GM21381 (cell line): Measurements from ENCODE around the gene MYO16.

Source experiments
- ATAC-seq: cut with Tn5 transposase; IDR thresholded peaks from one replicate; pipeline ENCODE4 v1.9.1; 2021; ENCODE audit warnings: mild to moderate bottlenecking, moderate library complexity; ENCODE audit not compliant: unreplicated experiment

The MYO16 gene

DNA sequence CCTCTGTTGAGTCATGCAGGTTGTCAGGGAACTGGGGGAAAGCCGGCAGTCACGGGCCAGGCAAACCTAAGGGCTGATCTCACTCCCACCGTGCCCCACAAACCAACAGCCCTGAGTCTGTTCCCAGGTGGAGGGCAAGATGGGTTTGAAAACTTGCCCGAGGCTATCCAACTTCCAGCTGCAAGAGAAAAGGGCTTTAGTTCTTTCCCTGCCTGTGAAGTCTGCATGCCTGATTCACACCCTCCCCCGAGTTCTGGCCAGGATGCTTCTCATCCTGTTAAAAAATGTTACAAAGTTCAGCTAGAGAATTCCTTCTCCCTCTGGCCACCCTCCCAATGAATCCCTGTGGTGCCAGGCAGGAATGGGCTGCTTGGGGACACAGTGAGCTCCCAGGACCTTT lies 33.1 kb downstream of the MYO16 start:
- ATAC-seq: no peak

DNA sequence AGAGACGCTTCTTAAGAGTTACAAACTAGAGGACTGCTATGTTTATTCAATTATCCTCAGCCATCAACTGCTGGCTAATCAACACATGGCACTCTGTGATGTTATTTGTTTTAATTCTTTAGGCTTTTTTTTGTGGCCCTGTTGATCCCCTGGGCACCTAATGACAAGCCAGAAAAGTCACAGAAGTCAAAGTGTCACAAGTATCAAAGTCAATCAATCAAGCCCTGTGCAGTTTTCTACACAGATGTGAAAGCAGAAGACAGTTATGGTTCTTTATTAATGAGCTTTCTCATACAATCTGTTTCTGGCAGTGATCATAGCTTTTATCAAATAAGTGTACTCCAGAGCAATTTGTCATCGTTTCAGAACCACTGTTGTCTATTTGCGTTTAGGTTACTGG lies 34.3 kb downstream of the MYO16 start:
- ATAC-seq: no peak

DNA sequence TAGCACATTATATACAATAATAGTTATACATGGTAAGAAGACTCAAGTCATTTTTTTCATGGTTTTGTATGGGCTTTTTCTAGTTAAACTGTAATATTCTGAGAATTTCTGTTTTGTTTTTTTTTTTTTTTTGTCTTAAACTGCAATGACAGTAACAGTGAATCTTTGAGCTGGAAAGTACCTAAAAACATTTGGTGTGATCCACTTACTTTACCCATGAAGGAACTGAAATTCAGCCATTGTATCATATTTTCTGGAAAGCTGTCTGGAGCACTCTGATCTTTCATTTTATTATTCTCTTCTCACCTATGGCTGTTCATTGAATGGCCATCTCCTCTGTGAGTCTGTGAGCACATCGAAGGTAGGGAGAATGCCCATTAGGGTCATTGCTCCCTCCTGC lies 37.8 kb downstream of the MYO16 start:
- ATAC-seq: no peak

DNA sequence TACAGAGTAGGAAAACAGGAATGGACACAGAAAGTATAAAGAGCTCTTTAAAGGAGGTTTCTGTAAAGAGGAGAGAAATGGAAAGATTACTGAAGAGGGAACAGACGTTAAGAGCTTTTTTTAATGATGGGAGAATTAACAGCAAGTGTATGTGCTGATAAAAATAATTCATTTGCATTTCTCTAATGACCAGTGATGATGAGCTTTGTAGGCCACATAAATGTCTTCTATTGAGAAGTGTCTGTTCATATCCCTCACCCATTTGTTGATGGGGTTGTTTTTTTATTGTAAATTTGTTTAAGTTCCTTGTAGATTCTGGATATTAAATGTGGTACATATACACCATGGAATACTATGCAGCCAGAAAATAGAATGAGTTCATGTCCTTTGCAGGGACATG lies 40.0 kb downstream of the MYO16 start:
- no peak for ATAC-seq

DNA sequence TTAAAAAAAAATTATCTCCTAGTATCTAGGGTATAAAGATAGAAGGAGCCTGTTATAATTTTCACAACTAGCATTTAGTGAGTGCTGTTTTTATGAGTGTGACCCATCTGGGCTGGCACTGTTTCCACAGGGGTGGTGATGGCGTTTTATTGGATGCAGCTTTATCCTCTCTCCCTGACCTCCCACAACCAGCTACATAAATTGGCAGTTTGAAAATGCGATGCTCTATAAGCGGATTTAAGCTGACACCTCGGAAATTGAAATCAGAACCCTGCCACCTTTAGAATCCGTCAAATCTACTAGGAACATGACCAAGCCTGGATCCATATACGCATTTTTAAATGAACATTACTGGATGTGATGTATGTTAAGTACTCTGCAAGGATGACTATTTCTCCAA lies 44.9 kb downstream of the MYO16 start:
- no peak for ATAC-seq

DNA sequence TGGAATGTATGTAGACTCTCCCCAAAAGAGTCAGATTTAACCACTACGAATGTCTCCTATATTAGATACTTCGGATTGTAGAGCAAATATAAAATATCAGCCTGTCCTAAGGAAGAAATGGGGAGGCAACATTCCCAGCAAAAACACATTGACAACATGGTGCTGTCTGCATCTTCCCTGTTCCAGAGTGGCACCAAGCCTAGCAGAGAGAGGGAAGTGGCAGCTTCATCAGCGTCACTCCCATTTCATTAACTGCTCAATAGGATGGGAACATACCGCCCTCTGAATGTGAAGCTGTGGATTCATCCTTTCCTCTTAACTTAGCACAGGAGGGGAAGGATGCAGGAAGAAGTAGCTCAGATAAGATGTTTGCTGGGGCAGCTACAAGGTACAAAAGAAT lies 45.4 kb downstream of the MYO16 start:
- ATAC-seq: no peak

DNA sequence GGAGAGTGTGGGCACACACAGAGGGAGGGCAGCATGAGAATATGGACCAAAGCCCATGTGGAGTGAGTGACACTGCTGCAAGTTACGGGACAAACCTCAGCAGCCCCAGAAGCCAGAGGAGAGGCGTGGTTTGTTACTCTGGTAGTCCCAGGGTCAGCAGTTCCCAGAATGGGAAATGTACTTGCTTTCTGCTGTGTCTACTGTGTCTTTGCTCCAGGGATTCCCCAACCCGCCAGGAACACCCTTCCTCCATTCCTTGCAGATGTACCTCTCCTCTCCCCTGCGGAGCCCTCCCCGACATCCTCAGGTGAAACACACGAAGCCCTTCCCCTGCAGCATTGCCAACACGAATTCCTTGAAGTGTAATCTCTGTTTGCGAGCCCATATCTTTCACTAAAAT lies 47.2 kb downstream of the MYO16 start:
- no peak for ATAC-seq

DNA sequence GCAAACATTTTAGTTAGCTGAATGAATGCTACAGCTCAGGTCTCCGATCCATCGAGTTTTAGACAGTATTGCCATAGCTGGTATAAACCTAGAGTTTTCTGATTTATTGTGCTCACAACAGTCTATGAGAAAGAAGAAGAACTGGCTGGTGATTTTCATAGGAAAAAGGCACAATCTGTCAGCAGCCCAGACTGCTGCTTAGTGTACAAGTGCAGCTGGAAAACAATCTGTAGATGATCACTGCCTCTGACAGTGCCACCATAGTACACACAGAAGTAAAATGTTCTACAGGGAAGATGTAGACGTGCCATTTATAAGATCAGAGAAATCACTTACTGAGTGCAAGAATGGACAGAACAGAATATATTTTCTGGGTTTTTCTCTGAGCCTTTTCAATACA lies 48.4 kb downstream of the MYO16 start:
- no peak for ATAC-seq

DNA sequence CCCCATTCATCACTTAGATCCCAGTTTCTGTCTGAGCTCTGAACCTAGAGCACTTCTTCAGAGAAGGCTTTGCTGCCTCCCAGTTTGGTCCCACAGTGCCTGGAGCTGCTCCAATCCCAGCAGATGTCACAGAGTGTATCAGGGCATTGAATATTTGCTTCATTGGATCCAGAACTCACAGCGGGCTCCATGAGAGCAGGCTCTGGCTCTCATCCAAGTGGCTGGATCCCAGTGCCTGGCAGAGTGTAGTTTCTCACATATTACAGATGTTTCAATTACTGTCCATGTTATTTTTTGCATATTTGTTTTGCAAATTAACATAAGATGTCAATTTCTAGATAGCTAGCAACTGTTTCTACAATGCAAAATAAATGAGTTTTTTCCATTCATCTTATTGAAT lies 50.6 kb downstream of the MYO16 start:
- ATAC-seq: no peak

DNA sequence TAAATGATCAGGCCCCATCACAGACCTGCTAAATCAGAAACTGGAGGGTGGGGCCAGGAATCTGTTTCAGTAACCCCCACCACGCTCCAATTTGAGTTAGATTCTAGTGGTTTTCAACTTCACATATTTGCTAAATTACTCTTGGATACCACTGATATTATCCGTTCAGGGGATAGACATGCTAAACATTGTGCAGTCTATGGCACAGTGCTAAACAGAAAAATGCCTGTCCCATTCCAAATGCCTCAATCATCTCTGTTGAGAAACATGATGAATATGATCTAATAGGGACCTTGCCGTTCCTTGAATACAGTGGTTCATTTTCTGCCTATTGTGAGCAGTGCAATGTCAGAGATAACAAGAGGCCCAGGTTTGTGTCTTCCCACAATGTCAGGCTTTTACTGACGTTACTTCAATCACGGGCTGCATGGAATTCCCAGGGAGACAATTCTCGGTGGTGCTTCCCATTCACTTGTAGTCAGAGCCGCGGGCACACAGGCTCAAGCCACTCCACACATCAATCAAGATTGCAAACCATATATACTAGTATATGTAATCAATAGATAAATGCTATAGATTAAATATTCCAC lies 52.7 kb downstream of the MYO16 start:
- no peak for ATAC-seq

DNA sequence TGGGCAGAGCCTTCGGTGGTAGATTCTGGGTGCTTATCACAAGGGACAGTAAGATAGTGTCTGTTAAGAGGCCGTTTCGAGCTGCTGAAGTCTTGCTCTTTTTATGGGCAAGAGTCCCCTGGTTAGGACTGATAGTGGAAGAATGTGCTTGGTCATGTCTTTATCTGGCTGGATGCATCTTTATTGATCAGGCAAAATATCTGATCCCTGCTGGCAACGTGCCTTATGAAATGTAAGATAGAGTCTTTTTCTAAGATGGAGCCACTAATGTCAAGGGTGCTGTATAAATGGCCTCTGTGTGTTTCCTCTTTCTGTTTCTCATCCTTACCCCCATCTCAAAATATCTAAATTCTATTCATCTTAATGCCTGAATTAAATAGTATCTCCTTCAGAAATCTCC lies 53.3 kb downstream of the MYO16 start:
- no peak for ATAC-seq

DNA sequence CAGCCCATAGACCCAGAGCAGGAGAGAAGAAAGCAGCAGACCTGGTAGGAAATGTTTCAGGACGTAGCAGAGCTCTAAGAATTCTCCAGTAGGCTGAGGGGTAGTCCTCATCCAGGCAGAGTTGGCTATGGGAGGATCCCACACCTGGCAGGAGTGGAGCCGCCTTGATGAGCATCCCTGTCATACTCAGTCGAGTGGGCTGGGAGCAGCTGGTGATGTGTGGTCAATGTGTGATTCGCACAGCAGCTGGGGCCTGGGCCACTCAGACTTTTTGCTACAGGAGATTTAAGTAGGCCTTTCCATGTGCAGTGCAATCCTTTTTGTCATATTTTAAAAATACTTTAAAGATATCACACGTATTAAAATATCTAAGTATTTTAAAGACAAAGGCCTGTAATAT lies 56.6 kb downstream of the MYO16 start:
- ATAC-seq: no peak

DNA sequence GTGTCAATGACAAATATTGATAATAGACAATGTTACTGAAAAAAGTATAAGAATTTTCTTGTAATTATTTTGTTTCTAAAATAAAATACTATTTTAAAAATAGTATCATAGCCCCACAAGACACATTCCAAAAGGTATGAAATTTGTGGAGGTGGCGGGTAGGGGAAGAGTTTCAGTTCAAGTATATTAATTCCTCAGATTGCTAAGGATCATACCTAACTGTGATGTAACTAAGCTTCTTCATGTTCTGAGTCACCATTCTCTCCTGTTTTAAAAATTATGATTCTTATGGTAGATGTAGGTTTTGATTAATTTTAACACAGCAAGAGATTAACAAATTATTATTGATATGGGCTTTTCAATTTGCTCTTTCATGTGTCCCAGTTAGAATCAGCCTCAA lies 61.3 kb downstream of the MYO16 start:
- no peak for ATAC-seq

- no peak for ATAC-seq
These were observed 71.2 kb downstream of the MYO16 start for GRCh38 chr13:108700422-108701170.

- no peak for ATAC-seq
These were observed 72.8 kb downstream of the MYO16 start for GRCh38 chr13:108702171-108702570.

GRCh38 chr13:108705031-108705430 lies 75.6 kb downstream of the MYO16 start:
- no peak for ATAC-seq

GRCh38 chr13:108707584-108707983 lies 78.2 kb downstream of the MYO16 start:
- no peak for ATAC-seq

GRCh38 chr13:108708921-108709320 lies 79.5 kb downstream of the MYO16 start:
- no peak for ATAC-seq

GRCh38 chr13:108711386-108711785 lies 82.0 kb downstream of the MYO16 start:
- ATAC-seq: no peak

GRCh38 chr13:108725471-108725870 lies 96.1 kb downstream of the MYO16 start:
- no peak for ATAC-seq

GRCh38 chr13:108728370-108728769 lies 99.0 kb downstream of the MYO16 start:
- ATAC-seq: no peak

- no peak for ATAC-seq
These were observed 103.7 kb downstream of the MYO16 start for GRCh38 chr13:108733022-108733560.

GRCh38 chr13:108734676-108735075 lies 105.3 kb downstream of the MYO16 start:
- ATAC-seq: no peak
